Gastrocnemius medialis (tissue), 4 donors: ENCODE data around the gene ZWILCH. TPM values are rescaled to one million over a fixed set of nuclear protein-coding genes. Genes with fewer than 3 reads are reported as not detected.
A peak's percentile ranks its signal among the peaks of the same experiment; 100 is the strongest.
"Not testable (repeated sequence)": the region's sequence is repeated elsewhere in the genome, so short reads cannot be mapped to it uniquely, and the experiment has no call there.

ENCODE experiments used
- ATAC-seq, 2 donors: fragments of 150-250 bp; one replicate each; pipeline ENCODE4 v1.9.1; 2016
- DNase-seq, 2 donors: peaks; one replicate each; pipeline ENCODE4 v3.0.0-alpha.2; 2019
- H3K27ac ChIP-seq, 4 donors: fragments of 200-600 bp; sonication (generic); 1 replicate in 1 of 4; 2 replicates in 3 of 4; pipeline ENCODE4 v1.5.1; 2016 to 2018; ENCODE audit warnings: mild to moderate bottlenecking in 2 of 4, moderate library complexity in 1 of 4
- H3K27me3 ChIP-seq, 3 donors: fragments of 200-600 bp; sonication (generic) in 2 of 3; 1 replicate in 1 of 3; 2 replicates in 2 of 3; pipeline versions ENCODE4 v1.5.1 to v1.6.0; 2016 to 2019; ENCODE audit warnings: mild to moderate bottlenecking in 1 of 3, moderate library complexity in 1 of 3
- H3K36me3 ChIP-seq, 2 donors: fragments of 200-600 bp; sonication (generic) in 1 of 2; one replicate each; pipeline ENCODE4 v1.5.1; 2017 to 2018
- H3K4me1 ChIP-seq, 2 donors: fragments of 200-600 bp; sonication (generic) in 1 of 2; one replicate each; pipeline ENCODE4 v1.5.1; 2016 to 2017; ENCODE audit warnings: mild to moderate bottlenecking in 2 of 2
- H3K4me3 ChIP-seq, 4 donors: fragments of 200-600 bp; sonication (generic) in 3 of 4; 1 replicate in 1 of 4; 2 replicates in 3 of 4; pipeline ENCODE4 v1.5.1; 2016 to 2019; ENCODE audit warnings: mild to moderate bottlenecking in 2 of 4
- H3K9me3 ChIP-seq, 3 donors: fragments of 200-600 bp; sonication (generic) in 2 of 3; 1 replicate in 1 of 3; 2 replicates in 2 of 3; pipeline ENCODE4 v1.5.1; 2016 to 2019
- CTCF ChIP-seq, 5 experiments: fragments of 450-650 bp in 3 of 5; fragments of 200-600 bp in 2 of 5; sonication (generic) in 2 of 5; IDR thresholded peaks in 4 of 5; conservative IDR thresholded peaks in 1 of 5; 1 replicate in 4 of 5; 2 replicates in 1 of 5; pipeline ENCODE4 v1.5.1; 2016 to 2019; ENCODE audit warnings: antibody characterized with exemption in 5 of 5, mild to moderate bottlenecking in 3 of 5, moderate library complexity in 3 of 5
- POLR2A ChIP-seq, 2 donors: fragments of 450-650 bp; IDR thresholded peaks; one replicate each; pipeline ENCODE4 v1.6.1; 2017; ENCODE audit warnings: antibody characterized with exemption in 2 of 2, mild to moderate bottlenecking in 2 of 2, moderate library complexity in 2 of 2
- in situ Hi-C, 4 donors: fragments of 200-750 bp; cut with MboI; loops; one replicate each; pipeline versions ENCODE4 v1.15.0 to v1.8.0; 2017; ENCODE audit warnings: low sequenced_read_pairs in 4 of 4
- intact Hi-C: fragments of 100-400 bp; cut with DNase I; formaldehyde crosslinking; loops from one replicate; pipeline ENCODE4 v1.15.1; 2023; ENCODE audit warnings: low total_unique reads
- total RNA-seq, 4 donors: library from RNA; depleted of rRNA; stranded (reverse); fragments of >200 nt; gene quantifications; one replicate each; pipeline versions ENCODE4 v1.1.0 to v1.2.3, GENCODE V29; 2016

ZWILCH gene
- total RNA-seq, 4 donors from 2014 or later, result 2.0 to 10.6 (median 2.4) TPM

GRCh38 chr15:66461917-66462316, 43.2 kb upstream of the ZWILCH start:
- H3K36me3 ChIP-seq, result no peaks in the 10 kb centered on the region
- no peaks in the 10 kb centered on the region for H3K27me3 ChIP-seq
- no peaks in the 10 kb centered on the region for H3K9me3 ChIP-seq
- no peak for TF ChIP-seq CTCF (IDR thresholded peaks at IDR 0.05 in 4 of 5, conservative IDR thresholded peaks at IDR 0.05 in 1 of 5)
- TF ChIP-seq POLR2A (IDR thresholded peaks at IDR 0.05), result no peak
- no peak overlapping the region for H3K4me3 ChIP-seq
- in situ Hi-C loops (no loop called here), intact Hi-C loops (no loop called here)
- no peak for ATAC-seq
- DNase-seq, result no peak
- H3K4me1 ChIP-seq, result no peaks in the 10 kb centered on the region
- H3K27ac ChIP-seq, result no peak overlapping the region

GRCh38 chr15:66462627-66463026, 42.5 kb upstream of the ZWILCH start:
- in situ Hi-C loops (no loop called here), intact Hi-C loops (no loop called here)
- DNase-seq (no peak), ATAC-seq (no peak)
- no peaks in the 10 kb centered on the region for H3K4me1 ChIP-seq
- no peaks in the 10 kb centered on the region for H3K9me3 ChIP-seq
- no peak overlapping the region for H3K27ac ChIP-seq
- TF ChIP-seq CTCF (IDR thresholded peaks at IDR 0.05 in 4 of 5, conservative IDR thresholded peaks at IDR 0.05 in 1 of 5) (no peak), POLR2A (IDR thresholded peaks at IDR 0.05) (no peak)
- H3K4me3 ChIP-seq, result no peak overlapping the region
- no peaks in the 10 kb centered on the region for H3K36me3 ChIP-seq
- no peaks in the 10 kb centered on the region for H3K27me3 ChIP-seq

DNA sequence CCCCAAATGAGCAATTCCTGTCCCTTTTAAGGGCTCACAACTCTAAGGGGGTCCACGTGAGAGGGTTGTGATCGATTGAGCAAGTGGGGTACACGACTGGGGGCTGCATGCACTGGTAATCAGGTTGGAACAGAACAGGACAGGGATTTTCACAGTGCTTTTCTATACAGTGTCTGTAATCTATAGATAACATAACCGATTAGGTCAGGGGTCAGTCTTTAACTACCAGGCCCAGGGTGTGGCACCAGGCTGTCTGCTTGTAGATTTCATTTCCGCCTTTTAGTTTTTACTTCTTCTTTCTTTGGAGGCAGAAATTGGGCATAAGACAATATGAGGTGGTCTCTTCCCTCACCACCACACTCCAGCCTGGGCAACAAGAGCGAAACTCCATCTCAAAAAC, 39.8 kb upstream of the ZWILCH start:
- H3K4me1 ChIP-seq, ATAC-seq, H3K27ac ChIP-seq, DNase-seq, H3K36me3 ChIP-seq, H3K9me3 ChIP-seq, intact Hi-C loops, in situ Hi-C loops, H3K27me3 ChIP-seq, H3K4me3 ChIP-seq: not testable (repeated sequence)

GRCh38 chr15:66467162-66468040, 37.7 kb upstream of the ZWILCH start:
- H3K36me3 ChIP-seq, H3K9me3 ChIP-seq, H3K27ac ChIP-seq, ATAC-seq, H3K4me3 ChIP-seq, H3K27me3 ChIP-seq, in situ Hi-C loops, DNase-seq, intact Hi-C loops, H3K4me1 ChIP-seq: not testable (repeated sequence)

DNA sequence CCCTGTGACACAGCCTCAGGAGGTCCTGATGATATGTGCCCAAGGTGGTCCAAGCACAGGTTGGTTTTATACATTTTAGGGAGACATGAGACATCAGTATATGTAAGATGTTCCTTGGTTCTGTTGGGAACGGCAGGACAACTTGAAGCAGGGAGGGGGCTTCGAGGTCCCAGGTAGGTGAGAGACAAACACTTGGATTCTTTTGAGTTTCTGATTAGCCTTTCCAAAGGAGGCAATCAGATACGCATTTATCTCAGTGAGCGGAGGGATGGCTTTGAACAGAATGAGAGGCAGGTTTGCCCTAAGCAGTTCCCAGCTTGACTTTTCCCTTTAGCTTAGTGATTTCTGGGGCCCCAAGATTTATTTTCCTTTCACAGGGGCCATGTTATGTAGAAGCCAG, 34.3 kb upstream of the ZWILCH start:
- peaks cover 10 to 21% of the 10 kb centered on the region in 2 donors for H3K4me1 ChIP-seq
- H3K9me3 ChIP-seq, ATAC-seq, intact Hi-C loops, H3K36me3 ChIP-seq, H3K27me3 ChIP-seq, DNase-seq, H3K27ac ChIP-seq, H3K4me3 ChIP-seq, in situ Hi-C loops: not testable (repeated sequence)

DNA sequence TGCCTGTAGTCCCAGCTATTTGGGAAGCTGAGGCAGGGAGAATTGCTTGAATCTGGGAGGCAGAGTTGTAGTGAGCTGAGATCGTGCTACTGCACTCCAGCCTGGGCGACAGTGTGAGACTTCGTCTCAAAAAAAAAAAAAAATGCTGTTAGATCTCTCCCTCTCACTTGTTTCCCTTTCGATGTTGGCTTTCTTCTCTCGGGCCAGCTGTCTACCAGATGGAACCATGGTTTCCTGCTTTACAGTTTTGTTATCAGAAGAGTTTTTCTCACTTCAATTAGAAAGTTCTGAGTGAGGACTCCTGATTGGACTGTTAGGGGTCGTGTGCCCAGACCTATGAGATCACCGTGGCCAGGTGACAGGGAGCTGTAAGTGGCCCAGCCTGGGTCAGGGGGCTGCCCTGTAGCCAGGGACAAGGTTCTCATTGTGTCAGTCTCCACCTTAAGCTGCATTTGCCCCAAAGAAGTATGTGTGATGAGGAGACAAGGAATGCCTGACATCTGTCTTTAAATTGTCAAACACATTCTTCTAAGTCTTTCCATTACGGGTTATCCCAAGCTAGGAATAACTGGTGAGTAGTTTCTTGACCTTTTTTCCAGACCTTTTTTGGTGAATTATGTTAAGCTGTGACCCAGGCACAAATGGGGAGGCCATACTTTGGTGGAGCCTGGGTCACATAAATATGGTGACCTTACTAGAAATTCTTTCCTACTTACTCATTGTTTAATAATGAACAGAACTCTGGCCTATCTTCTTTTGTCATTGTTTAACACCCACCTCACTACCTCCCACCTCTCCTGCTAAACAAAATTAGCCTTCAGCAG, 32.7 kb upstream of the ZWILCH start:
- H3K36me3 ChIP-seq, result no peaks in the 10 kb centered on the region
- H3K27ac ChIP-seq, result peak overlapping the region in 2 of 4 donors; percentile 2 to 19
- ATAC-seq, result no peak
- in situ Hi-C loops, result no loop called here
- no peaks in the 10 kb centered on the region for H3K9me3 ChIP-seq
- no peak overlapping the region for H3K4me3 ChIP-seq
- DNase-seq, result no peak
- TF ChIP-seq POLR2A (IDR thresholded peaks at IDR 0.05) (no peak), CTCF (IDR thresholded peaks at IDR 0.05 in 4 of 5, conservative IDR thresholded peaks at IDR 0.05 in 1 of 5) (no peak)
- intact Hi-C loops, result no loop called here
- H3K27me3 ChIP-seq, result no peaks in the 10 kb centered on the region
- peaks cover 10 to 21% of the 10 kb centered on the region in 2 donors for H3K4me1 ChIP-seq
